ENCODE results near the gene CXADR.

CXADR gene

DNA sequence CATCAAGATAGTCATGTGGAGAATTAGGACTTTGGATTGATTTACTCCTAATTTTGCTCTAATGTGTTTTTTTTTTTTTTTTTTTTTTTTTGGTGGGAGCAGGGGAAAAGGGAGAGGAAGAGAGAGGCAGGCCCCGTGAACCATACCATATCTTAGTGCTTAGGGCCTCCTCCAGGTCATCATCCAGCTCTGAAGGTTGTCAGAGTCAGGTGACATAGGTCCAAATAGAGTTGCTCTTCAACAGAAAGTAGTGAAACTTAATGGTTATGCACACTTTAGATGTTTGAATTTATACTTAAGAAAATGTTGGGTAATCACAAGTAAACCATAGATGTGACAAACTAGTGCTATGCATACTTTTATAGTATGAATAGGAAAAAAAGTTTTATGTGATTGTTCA, 32.2 kb downstream of the CXADR start:
- DNase-seq: no peak

DNA sequence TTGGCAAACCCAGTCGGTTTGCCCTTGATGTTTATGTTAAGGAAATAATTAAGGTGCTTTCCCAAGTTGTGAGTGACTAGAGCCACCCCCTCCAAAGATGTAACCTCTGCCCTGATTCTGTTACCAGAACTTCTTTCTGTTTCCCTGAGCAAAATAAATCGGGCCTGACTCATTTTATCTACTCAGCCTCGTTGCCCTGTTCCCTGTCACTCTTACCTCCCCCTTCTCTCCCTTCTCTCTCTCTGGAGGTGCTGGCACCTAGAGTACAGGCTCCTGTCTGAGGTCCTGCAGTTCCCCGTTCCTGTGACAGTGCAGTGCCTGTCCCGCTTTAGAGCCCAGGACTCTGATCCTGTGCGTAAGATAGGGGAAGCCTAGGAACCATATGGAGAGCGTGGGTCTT, 35.4 kb downstream of the CXADR start:
- no peak for DNase-seq

DNA sequence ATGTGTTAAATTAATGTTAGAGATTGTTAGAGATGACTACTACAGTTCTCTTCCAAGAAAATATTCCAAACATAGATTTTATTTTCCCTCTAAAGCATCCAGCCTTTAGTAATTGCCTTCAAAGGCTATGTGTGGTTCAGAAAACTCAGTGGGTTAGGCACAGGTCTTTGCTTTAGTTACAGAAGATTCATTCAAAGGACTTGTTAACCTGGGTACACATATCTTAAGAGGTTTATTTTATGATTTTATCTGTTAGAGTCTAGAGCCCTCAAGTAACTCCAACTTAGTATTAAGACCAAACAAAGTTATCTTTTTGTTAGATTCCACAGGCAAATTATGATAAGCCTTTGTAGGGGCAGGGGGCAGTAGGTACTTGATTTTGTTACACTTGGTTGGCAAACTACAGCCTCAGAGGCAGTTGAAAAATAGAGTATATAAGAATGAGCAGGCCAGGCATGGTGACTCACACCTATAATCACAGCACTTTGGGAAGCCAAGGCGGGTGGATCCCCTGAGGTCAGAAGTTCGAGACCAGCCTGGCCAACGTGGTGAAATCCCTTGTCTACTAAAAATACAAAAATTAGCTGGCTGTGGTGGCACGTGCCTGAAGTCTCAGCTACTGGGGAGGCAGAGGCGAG, 37.9 kb downstream of the CXADR start:
- no peak for DNase-seq

DNA sequence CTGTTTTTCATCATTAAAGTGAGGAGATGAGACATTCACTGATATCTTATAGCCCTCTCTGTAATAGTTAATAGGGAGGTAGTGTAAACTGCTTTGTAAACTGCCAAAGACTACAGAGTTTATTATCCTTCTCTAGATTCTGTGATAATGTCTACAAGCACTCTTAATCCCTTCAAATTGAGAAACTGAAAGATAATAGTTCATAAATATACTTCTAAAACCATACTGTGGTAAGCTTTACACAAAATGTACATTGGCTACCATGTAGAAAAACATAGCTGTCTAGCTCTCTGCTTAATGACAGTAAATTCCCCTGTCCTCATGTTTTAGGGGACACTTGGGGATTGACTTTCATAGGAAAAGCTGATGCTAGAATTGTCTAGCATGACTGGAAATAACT, 39.6 kb downstream of the CXADR start:
- DNase-seq: no peak

DNA sequence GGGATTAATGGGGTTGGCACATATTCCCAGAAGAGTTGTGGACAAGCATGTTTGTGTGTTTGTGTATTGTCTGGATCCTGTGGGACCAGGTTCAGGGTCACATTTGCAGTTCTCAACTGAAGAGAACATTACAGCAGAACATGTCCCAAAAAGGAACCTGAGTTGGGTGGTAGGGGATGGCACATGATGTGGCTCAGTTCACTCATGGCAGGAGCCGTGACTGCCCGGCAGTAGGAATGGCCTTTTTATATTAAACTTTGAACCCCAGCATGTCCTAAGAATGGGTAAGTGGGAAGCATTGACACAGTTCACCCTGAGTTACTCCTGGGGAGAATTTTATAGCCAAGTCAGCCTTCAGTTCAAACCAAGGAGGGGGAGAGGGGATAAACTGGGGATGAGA, 41.3 kb downstream of the CXADR start:
- DNase-seq: no peak

DNA sequence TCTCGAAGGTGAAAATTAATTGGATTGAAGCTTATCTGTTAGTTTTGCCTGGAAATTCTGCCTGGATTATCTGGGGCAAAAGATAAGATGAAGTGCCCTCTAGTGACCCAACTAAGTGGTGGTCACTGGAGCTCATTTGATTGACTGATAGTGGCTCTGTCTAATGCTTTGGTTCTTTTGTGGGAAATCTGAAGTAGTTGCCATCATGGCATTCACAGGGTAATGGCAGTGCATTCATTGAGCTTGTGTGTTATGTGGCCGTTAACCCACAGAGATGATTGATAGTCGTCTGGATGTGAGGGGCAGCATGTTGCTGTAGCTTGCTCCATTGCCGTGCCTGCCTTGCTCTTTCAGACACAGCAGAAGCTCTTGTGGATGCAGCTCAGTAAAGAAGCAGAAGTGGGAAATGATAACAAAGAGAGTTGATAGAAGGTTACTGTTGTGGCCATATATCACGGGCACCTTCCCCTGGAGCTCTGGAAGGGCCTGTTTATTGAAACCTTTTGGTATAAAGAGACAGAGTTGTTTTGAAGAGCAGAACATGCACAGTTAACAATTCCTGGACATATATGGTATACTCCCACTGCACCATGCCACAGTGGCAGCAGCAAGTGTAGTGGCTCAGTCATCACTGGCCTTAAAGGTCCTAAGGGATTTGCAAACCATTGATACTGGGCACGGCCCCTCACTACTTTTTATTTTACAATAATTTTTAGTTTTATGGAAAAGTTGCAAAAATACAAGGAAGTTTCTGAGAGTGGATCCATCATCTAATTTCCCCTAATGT, 42.0 kb downstream of the CXADR start:
- no peak for DNase-seq

DNA sequence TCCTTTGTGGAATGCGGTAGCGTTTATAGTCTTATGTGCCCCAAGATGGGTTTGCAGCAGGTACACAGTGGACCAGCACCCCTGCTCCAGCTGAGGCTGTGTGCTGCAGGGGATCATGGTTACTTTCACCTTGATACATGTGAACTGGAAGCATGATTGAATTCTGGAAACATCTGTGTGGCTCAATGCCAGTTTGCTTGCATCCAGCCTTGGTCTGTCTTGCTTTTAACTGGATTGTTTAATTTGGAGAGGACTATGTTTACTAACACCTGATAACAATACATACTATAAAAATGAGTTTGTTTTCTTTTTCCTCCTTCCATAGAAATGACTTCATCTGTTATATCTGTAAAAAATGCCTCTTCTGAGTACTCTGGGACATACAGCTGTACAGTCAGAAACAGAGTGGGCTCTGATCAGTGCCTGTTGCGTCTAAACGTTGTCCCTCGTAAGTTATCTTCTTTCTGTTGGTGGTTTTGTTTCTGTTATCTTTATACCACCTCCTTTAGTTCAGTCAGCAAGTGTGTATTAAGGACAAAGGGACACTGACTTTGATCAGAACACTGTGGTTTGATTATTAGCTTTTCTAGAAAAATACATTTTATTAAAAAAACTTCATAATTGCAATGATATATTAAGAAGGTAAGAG, 47.7 kb downstream of the CXADR start:
- no peak for DNase-seq

DNA sequence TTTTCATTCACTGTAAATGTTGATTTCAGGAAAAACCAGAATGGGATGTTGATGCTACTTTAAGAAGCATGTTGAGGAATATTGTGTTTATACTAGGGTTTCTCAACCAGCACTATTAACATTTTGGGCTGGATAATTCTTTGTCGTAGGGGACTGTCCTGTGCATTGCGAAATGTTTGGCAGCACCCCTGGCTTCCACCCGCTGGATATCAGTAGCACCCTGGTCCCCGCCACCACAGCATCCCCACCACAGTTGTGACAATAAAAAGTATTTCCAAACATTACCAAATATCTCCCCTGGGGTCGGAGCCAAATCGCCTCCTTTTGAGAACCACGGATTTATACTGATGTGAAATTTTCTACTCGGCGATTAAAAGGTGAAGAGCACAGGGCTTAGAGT, 57.9 kb downstream of the CXADR start:
- no peak for DNase-seq

DNA sequence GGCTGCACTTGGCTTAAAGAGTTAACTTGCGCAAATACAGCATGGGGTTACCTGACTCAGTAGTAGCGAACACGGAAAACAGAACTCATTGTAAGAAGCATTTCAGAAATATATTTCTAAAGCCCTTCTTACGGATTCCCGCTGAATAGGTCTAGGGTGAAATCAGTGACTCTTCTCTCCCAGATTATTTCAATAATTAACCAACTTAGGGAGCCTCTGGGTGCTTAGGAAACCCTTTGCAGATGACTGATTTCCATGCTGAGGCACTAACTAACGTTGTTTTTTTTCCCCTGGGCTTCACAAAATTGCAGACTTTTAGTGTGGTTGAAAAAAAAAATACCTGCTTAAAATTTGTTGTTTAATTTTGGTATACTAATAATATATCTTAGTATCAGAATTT, 59.6 kb downstream of the CXADR start:
- no peak for DNase-seq

DNA sequence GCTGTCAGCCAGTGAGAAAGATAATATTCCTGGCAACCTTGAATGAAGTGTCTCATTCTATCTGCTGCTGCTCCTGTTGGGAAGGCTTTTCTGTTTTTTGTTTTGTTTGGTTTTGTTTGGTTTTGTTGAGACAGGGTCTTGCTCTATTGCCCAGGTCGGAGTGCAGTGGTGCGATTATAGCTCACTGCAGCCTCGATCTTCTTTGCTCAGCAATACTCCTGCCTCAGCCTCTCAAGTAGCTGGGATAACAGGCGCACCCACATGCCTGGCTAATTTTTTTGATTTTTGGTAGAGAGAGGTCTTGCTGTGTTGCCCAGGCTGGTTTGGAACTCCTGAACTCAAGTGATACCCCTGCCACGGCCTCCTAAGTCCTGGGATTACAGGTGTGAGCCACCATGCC, 62.2 kb downstream of the CXADR start:
- DNase-seq: no peak

DNA sequence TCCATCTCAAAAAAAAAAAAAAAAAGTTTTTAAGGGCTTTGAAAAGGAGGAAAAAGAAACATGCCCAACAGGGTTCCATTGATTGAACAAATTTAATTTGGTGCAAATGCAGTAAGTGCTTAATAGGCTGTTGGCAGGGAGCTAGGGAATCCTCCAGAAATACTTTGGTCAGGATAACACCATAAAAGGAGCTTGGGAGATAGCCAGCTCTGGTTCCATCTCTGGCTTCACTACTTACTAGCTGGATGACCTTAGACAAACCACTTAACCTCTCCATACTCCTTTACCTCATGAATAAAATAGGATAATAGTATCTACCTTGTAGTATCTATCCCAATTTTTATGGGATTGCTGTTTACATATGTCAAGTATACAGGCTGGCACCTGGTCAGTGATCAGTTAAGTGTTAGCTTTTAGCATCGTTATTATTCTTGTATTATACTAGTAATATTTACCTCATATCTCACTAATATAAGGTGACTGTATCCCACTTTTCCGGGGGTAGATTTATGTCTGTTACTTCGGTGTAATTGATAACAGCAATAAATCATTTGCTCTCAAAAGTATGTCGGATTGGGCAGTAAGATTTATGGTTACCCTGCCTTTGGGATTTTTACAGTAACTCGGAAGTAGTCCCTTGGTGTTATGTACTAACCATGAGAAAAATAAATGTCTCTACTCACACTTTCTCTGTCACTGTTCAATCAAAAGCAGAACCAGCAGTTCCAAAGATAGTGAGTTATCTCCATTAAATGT, 63.4 kb downstream of the CXADR start:
- DNase-seq: no peak

DNA sequence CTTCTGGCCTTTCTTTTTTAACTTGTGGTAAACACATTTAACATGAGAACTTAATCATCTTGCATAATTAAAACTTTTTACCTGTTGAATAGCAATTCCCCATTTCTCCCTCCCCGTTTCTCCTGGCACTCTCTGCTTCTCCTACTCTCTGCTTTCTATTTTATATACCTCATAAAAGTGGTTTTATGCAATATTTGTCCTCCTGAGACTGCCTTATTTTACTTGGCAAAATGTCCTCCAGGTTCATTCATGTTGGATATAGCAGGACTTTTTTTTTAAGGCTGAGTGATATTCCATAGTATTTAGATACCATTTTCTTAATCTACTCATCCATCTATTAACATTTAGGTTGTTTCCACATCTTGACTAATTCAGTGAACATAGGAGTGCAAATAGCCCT, 64.9 kb downstream of the CXADR start:
- no peak for DNase-seq

DNA sequence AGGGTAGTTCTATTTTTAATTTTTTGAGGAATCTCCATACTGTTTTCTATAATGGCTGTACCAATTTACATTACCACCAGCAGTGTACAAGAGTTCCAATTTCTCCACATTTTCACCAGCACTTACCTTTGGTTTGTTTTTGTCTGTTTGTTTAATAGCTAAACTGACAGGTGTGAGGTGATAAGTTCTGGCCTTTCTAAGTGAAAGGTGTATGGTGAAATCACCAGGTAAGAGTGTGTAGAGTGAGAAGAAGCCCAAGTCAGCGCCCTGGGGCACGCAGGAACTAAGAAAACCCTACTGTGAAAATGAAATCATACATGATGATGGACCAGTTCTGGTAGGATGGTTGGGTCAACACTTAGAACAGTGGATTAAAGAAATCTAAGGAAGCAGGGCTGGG, 65.3 kb downstream of the CXADR start:
- no peak for DNase-seq

DNA sequence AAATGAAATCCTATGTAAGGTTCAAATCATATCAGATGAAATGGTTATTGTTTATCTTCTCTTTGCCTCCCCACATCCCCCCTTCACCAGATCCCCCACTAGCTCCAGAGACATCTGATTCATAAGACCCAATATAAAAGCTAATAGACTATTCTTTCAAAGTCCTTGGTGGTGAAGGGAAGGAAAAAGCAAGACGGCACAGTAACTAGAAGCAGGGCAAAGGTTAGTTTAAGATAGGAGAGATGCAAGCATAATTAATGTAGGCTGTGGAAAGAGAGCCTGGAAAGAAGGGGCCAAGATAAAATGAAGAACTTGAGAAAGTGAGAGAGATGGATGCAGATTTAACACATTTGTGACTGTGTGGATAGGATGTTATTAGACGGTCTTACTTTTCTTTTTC, 66.0 kb downstream of the CXADR start:
- no peak for DNase-seq

DNA sequence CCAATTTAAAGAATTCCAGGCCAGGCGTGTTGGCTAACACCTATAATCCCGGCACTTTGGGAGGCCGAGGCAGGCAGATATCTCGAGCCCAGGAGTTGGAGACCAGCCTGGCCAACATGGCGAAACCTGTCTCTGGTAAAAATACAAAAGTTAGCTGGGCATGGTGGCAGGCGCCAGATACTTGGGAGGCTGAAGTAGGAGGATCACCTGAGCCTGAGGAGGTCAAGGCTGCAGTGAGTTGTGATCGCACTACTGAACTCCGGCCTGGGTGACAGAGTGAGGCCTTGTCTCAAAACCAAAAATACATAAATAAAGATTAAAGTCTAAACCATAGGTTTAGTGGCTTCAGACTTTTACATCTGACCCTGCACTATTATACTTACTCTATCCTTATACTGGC, 67.5 kb downstream of the CXADR start:
- DNase-seq: no peak

DNA sequence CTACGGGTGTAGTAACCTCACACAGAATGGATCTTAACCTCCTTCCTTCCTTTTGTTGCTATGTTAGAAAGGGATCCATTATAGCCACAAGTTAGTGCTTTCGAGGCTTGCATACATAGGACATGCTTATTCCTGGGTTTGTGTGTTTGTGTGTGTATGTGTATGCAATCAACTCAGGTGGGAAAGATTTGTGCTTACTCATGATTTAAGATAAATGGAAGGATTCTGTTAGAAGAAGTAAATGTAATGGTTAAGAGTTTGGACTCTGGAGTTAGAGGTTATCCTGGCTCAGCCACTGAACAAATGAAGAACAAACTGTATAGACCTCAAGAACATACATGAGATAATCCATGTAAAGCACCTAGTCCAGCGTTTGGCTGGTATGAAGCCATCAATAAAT, 71.1 kb downstream of the CXADR start:
- no peak for DNase-seq

DNA sequence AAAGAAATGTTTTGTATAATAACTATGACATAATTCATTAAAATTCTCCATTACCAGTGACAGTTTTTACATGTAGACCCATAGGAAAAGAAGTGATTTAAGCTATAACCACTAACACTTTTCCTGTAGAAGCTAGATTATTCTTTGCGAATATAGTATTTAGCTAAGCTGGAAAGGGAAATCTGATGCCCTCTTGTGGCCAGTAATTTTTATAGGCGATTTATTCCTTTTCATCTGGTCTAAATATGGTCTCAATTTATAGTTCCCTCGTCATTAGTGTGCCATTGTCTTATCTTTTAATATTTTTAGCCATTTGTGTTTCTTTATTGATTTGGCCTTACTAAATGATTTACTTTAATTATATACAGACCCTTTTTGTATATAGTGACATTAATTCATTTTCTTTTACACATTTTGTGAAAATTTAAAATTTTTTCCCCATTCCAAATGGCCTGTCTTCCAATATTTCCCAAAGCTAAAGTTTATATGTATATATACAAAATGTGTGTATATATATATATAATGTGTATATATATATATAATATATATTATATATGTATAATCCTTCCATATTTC, 73.1 kb downstream of the CXADR start:
- no peak for DNase-seq

DNA sequence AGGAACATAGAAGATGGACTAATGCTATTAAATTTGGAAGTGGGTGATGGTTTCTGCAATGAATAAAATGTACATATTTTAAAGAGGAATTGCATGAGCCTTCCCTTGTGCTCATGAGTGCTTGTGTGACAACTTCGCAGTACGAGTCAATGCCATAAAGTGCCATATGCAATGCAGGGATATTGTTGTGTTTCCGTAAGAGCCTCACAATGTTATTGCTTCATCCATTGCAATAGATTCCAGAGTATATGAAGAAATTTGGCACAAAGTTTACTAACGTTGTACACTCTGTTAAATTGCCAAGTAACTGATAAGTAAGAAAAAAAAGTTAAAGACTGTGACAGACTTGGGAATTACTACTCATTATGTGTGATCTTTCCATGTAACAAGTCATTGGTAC, 77.6 kb downstream of the CXADR start:
- no peak for DNase-seq

DNA sequence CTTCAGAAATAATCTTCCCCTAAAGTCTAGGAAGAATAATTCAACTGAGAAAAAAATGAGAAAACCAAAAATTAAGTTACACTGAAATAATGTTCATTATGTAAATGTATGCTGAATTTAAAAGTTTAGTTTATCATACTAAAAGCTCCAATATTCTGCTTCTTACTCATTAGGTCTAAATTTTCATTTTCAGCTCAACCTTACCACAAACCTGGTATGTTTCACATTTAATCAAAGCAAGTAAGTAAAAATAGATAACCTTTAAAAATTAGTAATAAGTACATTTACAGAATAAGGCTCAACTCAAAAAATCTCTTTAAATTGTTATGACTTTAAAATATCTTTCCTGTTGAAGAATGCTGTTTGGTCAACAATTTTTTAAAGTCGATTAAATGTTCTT, 84.8 kb downstream of the CXADR start:
- DNase-seq: no peak

DNA sequence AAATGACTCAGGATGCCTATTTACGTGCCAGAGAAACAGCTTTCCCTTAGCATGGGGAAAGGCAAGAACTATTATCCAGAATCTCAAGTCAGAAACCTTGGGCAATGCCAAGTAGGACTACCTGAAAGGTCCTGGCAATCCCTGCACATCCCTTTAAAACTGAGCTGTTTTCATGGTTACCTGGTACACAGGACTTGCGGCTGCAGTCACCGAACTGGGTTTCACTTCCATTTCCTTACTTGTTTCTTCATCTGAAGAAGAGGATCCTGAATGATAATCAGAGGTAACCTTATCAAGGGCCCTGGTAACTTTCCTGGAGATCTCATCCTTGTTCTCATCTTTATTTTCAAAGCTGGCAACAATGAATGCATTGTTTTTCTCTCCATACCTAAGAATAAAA, 85.6 kb downstream of the CXADR start:
- no peak for DNase-seq

DNA sequence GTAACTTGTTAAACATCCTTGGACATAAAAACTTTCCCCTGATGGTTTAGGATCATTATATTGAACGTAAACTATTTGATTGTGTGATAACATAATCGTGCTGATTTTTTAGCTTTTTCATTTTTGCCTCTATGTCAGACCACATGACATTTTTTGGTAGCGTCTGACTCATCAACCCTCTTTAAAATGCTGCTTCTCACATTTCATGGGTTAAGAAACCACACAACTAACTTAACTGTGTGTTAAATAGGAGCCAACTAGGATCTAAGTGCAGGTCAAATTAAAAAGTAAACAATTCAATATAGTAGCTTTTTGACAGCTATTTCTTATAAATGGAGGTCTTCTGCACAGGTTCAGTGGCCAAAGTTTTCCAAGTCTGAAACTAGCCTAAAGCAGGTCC, 90.0 kb downstream of the CXADR start:
- DNase-seq: no peak

DNA sequence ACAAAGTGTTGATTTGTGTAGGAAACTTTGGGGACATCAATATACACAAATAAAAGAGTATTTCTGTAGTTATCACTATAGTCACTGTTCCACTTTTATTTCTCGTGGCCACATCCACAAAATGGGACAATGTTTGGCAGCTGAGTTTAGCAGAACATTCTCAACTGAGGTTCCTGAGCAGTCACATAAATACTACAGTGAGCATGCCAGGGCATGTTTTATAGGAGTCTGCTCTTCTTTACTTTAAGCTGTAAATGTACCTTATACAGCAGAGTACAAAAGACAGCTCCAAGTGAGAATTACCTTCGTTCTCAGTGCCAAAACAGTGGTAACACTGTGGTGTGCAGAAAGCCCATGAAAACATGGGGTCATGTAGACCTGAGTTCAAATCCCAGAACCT, 94.8 kb downstream of the CXADR start:
- no peak for DNase-seq

DNA sequence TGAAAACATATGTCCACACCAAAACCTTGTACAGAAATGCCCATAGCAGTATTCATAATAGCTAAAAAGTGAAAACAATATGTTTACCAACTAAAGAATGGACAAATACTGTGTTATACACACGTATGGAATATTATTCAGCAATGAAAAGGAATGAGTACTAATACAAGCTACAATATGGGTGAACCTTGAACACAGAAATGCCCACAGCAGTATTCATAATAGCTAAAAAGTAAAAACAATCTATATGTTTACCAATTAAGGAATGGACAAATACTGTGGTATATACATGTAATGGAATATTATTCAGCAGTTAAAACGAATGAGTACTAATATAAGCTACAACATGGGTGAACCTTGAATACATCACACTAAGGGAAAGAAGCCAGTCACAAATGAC, 96.8 kb downstream of the CXADR start:
- no peak for DNase-seq

All from activated CD4-positive, CD25-positive, alpha-beta regulatory T cell (primary cell).